Esophagus muscularis mucosa (tissue), 4 donors: ENCODE measurements around the gene LHFPL2. TPM values are rescaled to one million over a fixed set of nuclear protein-coding genes. Genes with fewer than 3 reads are reported as not detected.

Source experiments
- DNase-seq: peaks from one replicate; pipeline ENCODE4 v3.0.0-alpha.2; 2017; ENCODE audit errors: extremely low spot score
- H3K27ac ChIP-seq, 4 donors: fragments of 200-600 bp; sonication (generic); replicated peaks in 1 of 4; 1 replicate in 3 of 4; 2 replicates in 1 of 4; pipeline ENCODE4 v1.5.1; 2016 to 2019; ENCODE audit warnings: mild to moderate bottlenecking in 1 of 4
- H3K27me3 ChIP-seq, 4 donors: fragments of 200-600 bp; sonication (generic); one replicate each; pipeline versions ENCODE4 v1.5.1 to v1.6.0; 2016 to 2019
- H3K36me3 ChIP-seq, 4 donors: fragments of 200-600 bp; sonication (generic); one replicate each; pipeline ENCODE4 v1.5.1; 2016 to 2019
- H3K4me1 ChIP-seq, 4 donors: fragments of 200-600 bp; sonication (generic); one replicate each; pipeline ENCODE4 v1.5.1; 2016 to 2019
- H3K4me3 ChIP-seq, 4 donors: fragments of 200-600 bp; sonication (generic); 1 replicate in 2 of 4; 2 replicates in 2 of 4; pipeline ENCODE4 v1.5.1; 2016 to 2019; ENCODE audit warnings: mild to moderate bottlenecking in 4 of 4, moderate library complexity in 1 of 4
- H3K9me3 ChIP-seq, 4 donors: fragments of 200-600 bp; sonication (generic); 1 replicate in 3 of 4; 2 replicates in 1 of 4; pipeline ENCODE4 v1.5.1; 2016 to 2019
- EP300 ChIP-seq: sonication (generic); formaldehyde crosslinking; IDR thresholded peaks from one replicate; pipeline ENCODE4 v1.6.1; 2017; ENCODE audit warnings: antibody characterized with exemption
- POLR2A ChIP-seq: fragments of 450-650 bp; IDR thresholded peaks from one replicate; pipeline ENCODE4 v1.6.1; 2017; ENCODE audit warnings: antibody characterized with exemption, moderate library complexity, mild to moderate bottlenecking, low read depth
- POLR2AphosphoS5 ChIP-seq, 2 donors: sonication (generic); formaldehyde crosslinking; IDR thresholded peaks; one replicate each; pipeline ENCODE4 v1.6.1; 2017; ENCODE audit warnings: antibody characterized with exemption in 2 of 2
- WGBS: methylation state at CpG from one replicate; pipeline ENCODE4 v1.1.5; 2018; 5-methylcytosine and 5-hydroxymethylcytosine counted together
- intact Hi-C: fragments of 100-400 bp; cut with DNase I; formaldehyde crosslinking; loops from one replicate; pipeline ENCODE4 v1.15.1; 2023
- total RNA-seq, 4 donors: library from RNA; depleted of rRNA; stranded (reverse); fragments of >200 nt; gene quantifications; one replicate each; pipeline versions ENCODE4 v1.1.0 to v1.2.1, GENCODE V29; 2016
- TF ChIP-seq, protein P1 (sequence below), 3 experiments: fragments of 200-600 bp in 2 of 3; fragments of 450-650 bp in 1 of 3; sonication (generic) in 2 of 3; IDR thresholded peaks; one replicate each; pipeline ENCODE4 v1.5.1; 2017 to 2019; ENCODE audit warnings: antibody characterized with exemption in 3 of 3, mild to moderate bottlenecking in 2 of 3, moderate library complexity in 1 of 3

The LHFPL2 gene
- total RNA-seq, 4 donors from 2014 or later, result 24.1 to 40.9 (median 28.1) TPM

DNA sequence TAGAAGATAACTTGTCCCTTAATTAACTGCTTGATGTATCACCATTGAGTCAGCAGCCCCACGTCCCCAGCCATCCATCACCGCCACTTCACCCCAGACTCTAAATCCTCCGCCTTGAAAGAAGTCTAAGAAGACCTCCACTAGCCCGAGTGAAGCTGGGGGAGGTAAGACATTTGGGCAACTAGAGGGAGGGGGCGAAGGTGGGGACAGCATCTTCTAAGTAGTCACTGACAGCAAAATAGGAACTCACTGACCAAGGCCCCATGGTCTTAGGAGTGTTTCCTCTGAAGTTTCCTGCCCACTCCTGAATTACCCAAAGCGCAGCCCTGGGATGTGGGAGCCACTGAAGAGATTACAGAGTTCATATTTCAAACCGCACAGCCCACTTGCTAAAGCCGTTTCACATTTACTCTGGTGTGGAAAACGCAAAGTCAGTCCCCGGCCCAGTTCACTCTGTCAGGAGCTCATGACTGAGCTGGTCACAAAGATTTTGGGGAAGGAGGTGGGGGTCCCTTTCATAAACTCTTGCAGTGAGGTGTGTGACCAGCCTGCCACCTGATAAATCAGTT is 107.4 kb downstream of the LHFPL2 start:
- H3K4me1 ChIP-seq, result peaks cover 11 to 76% (median 42%) of the 10 kb centered on the region in 4 donors
- intact Hi-C loops, result loop anchor here (10.0 kb wide), 1 partner anchor 284 kb away; no protein-coding TSS in a partner anchor

DNA sequence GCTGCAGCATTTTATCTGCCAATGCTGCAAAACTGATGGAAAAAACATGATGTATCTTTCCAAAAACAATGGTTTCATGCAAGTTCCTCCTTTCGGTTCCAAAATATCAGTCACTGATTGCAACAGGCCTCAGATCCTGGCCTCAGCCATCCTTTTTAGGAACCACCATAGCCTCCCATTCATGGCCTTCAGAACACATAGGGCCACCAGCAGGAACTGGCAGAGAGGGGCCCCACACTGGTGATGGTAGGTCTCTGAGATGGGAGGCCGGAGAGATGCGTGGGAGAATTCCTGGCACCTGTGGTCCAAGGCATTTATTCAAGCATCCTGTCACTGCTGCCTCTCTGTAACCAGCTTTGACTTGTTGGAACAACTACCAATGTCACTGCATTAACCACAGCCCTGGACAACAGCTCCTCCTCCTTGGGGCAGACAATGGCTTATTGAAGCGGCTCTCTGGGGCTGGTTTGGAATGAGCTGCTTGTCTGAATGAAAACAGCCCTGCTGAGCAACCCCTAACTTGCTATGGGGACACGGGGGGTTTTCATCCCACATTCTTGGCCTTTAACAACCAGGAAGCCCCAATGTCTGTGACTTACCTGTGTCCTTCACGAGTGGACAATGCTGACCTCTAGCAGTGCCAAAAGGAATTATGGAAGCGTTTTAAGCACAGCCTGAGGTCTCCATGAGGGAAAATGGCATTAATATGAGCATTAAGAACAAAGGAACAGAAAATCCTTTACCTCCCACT is 108.1 kb downstream of the LHFPL2 start:
- H3K27me3 ChIP-seq, result no peaks in the 10 kb centered on the region
- H3K9me3 ChIP-seq, result no peaks in the 10 kb centered on the region
- TF ChIP-seq, protein P1, sequence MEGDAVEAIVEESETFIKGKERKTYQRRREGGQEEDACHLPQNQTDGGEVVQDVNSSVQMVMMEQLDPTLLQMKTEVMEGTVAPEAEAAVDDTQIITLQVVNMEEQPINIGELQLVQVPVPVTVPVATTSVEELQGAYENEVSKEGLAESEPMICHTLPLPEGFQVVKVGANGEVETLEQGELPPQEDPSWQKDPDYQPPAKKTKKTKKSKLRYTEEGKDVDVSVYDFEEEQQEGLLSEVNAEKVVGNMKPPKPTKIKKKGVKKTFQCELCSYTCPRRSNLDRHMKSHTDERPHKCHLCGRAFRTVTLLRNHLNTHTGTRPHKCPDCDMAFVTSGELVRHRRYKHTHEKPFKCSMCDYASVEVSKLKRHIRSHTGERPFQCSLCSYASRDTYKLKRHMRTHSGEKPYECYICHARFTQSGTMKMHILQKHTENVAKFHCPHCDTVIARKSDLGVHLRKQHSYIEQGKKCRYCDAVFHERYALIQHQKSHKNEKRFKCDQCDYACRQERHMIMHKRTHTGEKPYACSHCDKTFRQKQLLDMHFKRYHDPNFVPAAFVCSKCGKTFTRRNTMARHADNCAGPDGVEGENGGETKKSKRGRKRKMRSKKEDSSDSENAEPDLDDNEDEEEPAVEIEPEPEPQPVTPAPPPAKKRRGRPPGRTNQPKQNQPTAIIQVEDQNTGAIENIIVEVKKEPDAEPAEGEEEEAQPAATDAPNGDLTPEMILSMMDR (IDR thresholded peaks at IDR 0.05), result no peak
- TF ChIP-seq POLR2AphosphoS5 (IDR thresholded peaks at IDR 0.05), result peak; percentile 32 to 33
- intact Hi-C loops, result loop anchor here (10.0 kb wide), 1 partner anchor 284 kb away; no protein-coding TSS in a partner anchor
- no peaks in the 10 kb centered on the region for H3K36me3 ChIP-seq
- 90% methylated on average over 7 of the region's 7 CpGs for WGBS
- H3K27ac ChIP-seq, result peak overlapping the region; percentile 13 to 52 (median 51)
- peaks cover 8 to 69% (median 36%) of the 10 kb centered on the region in 4 donors for H3K4me1 ChIP-seq
- H3K4me3 ChIP-seq, result no peak overlapping the region
- DNase-seq, result no peak

More for the DNA sequence above, 107.4 kb downstream of the LHFPL2 start:
- no peak for TF ChIP-seq POLR2AphosphoS5 (IDR thresholded peaks at IDR 0.05)
- TF ChIP-seq, protein P1 (IDR thresholded peaks at IDR 0.05), result no peak
- no peak for TF ChIP-seq EP300
- no peak for TF ChIP-seq POLR2A
- H3K4me3 ChIP-seq, result no peak overlapping the region
- peak overlapping the region; percentile 13 to 52 (median 51) for H3K27ac ChIP-seq
- no peaks in the 10 kb centered on the region for H3K36me3 ChIP-seq
- no peaks in the 10 kb centered on the region for H3K9me3 ChIP-seq
- WGBS, result 85% methylated on average over 10 of the region's 10 CpGs
- no peaks in the 10 kb centered on the region for H3K27me3 ChIP-seq
- DNase-seq, result no peak

DNA sequence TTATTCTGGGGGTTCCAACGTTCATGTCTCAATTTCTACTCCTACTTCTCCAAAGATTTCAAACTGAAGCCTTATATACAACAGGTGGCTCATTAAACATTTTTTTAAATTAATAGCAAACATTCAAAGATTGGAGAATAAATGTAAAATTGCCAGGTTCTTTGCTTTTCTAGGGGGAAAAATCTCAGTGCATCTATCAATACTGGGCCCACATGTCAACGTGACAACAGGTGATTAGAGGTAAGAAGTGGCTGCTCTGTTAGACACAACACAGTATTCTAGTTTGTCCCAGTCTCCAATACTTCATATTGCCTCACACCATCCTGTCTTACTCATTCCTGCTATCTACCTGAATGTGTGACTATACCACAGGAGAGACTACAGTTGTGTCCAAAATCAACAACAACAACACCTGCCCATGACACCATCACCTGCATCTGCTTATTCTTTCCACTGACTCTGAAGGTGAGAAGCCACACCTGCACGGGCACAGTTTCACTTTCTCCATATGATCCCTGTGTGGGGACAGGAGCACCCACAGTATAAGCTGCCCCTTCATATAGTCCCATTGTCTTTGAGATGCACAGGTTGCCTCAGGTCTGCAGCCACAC is 110.2 kb downstream of the LHFPL2 start:
- Histone ChIP-seq H3K27me3 (no peaks in the 10 kb centered on the region), H3K36me3 (no peaks in the 10 kb centered on the region), H3K4me1 (peaks cover 17 to 63% (median 46%) of the 10 kb centered on the region in 4 donors), H3K9me3 (no peaks in the 10 kb centered on the region), H3K4me3 (no peak overlapping the region), H3K27ac (no peak overlapping the region)
- intact Hi-C loops, result loop anchor here (5.0 kb wide), 3 partner anchors 71 to 429 kb away; partner anchors contain the start of gene LHFPL2
- TF ChIP-seq EP300, result no peak
- TF ChIP-seq POLR2AphosphoS5 (IDR thresholded peaks at IDR 0.05), result no peak
- no peak for TF ChIP-seq POLR2A
- TF ChIP-seq, protein P1 (IDR thresholded peaks at IDR 0.05), result no peak
- no peak for DNase-seq
- 88% methylated on average over 3 of the region's 3 CpGs for WGBS

DNA sequence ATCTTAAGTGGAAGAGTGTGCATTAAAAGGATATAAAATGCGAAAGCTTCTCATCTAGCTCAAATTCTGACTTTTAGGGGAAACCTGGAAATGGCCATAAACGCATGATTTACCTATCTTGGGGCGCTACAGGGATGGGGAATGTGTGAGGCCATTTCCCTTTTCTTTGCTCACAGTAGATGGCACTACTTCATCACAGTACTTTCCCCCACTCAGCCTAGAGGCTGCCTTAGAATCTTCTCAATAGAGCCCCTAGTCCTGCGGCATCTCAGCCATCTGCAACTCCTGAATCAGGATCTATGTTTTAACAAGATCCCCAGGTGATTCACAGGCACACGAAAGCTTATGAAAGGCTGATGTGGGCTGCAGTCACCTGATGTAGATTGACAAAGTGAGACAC is 110.8 kb downstream of the LHFPL2 start:
- peaks cover 17 to 60% (median 46%) of the 10 kb centered on the region in 4 donors for H3K4me1 ChIP-seq
- no peaks in the 10 kb centered on the region for H3K27me3 ChIP-seq
- H3K4me3 ChIP-seq, result no peak overlapping the region
- DNase-seq, result no peak
- H3K9me3 ChIP-seq, result no peaks in the 10 kb centered on the region
- H3K27ac ChIP-seq, result no peak overlapping the region
- no peaks in the 10 kb centered on the region for H3K36me3 ChIP-seq
- TF ChIP-seq EP300 (no peak), POLR2A (no peak), POLR2AphosphoS5 (IDR thresholded peaks at IDR 0.05) (peak in 1 of 2 donors; percentile 8)
- TF ChIP-seq, protein P1 (IDR thresholded peaks at IDR 0.05), result peak; percentile 63 to 71 (median 70)
- intact Hi-C loops, result loop anchor here (5.0 kb wide), 3 partner anchors 71 to 429 kb away; partner anchors contain the start of gene LHFPL2
- 41% methylated on average over 5 of the region's 5 CpGs for WGBS
